Prostate gland (tissue), 2 donors: ENCODE measurements around the gene UBASH3B.

Source experiments
- CTCF ChIP-seq, 4 experiments: fragments of 200-600 bp in 2 of 4; fragments of 450-650 bp in 2 of 4; sonication (generic) in 2 of 4; IDR thresholded peaks; 1 replicate in 3 of 4; 2 replicates in 1 of 4; pipeline ENCODE4 v1.5.1; 2016 to 2019; ENCODE audit warnings: antibody characterized with exemption in 4 of 4, mild to moderate bottlenecking in 2 of 4, moderate library complexity in 2 of 4
- POLR2AphosphoS5 ChIP-seq: sonication (generic); formaldehyde crosslinking; IDR thresholded peaks from one replicate; pipeline ENCODE4 v1.6.1; 2017; ENCODE audit warnings: antibody characterized with exemption

GRCh38 chr11:122754553-122755322, 99.2 kb downstream of the UBASH3B start:
- peak in 2 of 4 experiments; percentile 20 to 34 for TF ChIP-seq CTCF (IDR thresholded peaks at IDR 0.05)
- no peak for TF ChIP-seq POLR2AphosphoS5
